NCI-H1930 (cell line): ENCODE measurements around the gene ECHDC3.
"Not testable (repeated sequence)": the region's sequence is repeated elsewhere in the genome, so short reads cannot be mapped to it uniquely, and the experiment has no call there.

Source experiments
- DNase-seq, 2 experiments: peaks; one replicate each; lab custom pipeline; 2025; lab: John Stamatoyannopoulos, UW

Gene ECHDC3

GRCh38 chr10:11716686-11717085 lies 25.5 kb upstream of the ECHDC3 start:
- DNase-seq = no peak

- DNase-seq = no peak
These were observed 22.5 kb upstream of the ECHDC3 start for GRCh38 chr10:11719496-11720259.

- DNase-seq = no peak
These were observed 21.9 kb upstream of the ECHDC3 start for GRCh38 chr10:11720260-11720741.

GRCh38 chr10:11721806-11722205 lies 20.4 kb upstream of the ECHDC3 start:
- DNase-seq = no peak

GRCh38 chr10:11723359-11723758 lies 18.8 kb upstream of the ECHDC3 start:
- no peak for DNase-seq

- DNase-seq = no peak
These were observed 17.0 kb upstream of the ECHDC3 start for GRCh38 chr10:11724938-11725776.

GRCh38 chr10:11725912-11726311 lies 16.3 kb upstream of the ECHDC3 start:
- no peak for DNase-seq

- DNase-seq = no peak
These were observed 14.6 kb upstream of the ECHDC3 start for GRCh38 chr10:11727563-11727962.

- no peak for DNase-seq
These were observed 13.8 kb upstream of the ECHDC3 start for GRCh38 chr10:11728353-11728752.

- no peak for DNase-seq
These were observed 12.3 kb upstream of the ECHDC3 start for GRCh38 chr10:11729790-11730315.

- no peak for DNase-seq
These were observed 11.4 kb upstream of the ECHDC3 start for GRCh38 chr10:11730779-11731178.

GRCh38 chr10:11736767-11737166 lies 5.4 kb upstream of the ECHDC3 start:
- DNase-seq = not testable (repeated sequence)

- DNase-seq = not testable (repeated sequence)
These were observed 4.7 kb upstream of the ECHDC3 start for GRCh38 chr10:11737258-11738032.

- no peak for DNase-seq
These were observed 1.3 kb upstream of the ECHDC3 start for GRCh38 chr10:11740907-11741306.

GRCh38 chr10:11741608-11742007 lies 574 bp upstream of the ECHDC3 start:
- no peak for DNase-seq

- DNase-seq = no peak
These were observed 657 bp downstream of the ECHDC3 start for GRCh38 chr10:11742779-11743298.

GRCh38 chr10:11743461-11744338 lies 1.5 kb downstream of the ECHDC3 start:
- DNase-seq = no peak

GRCh38 chr10:11745045-11745444 lies 2.9 kb downstream of the ECHDC3 start:
- no peak for DNase-seq

- DNase-seq = no peak
These were observed 4.8 kb downstream of the ECHDC3 start for GRCh38 chr10:11746883-11747539.

- DNase-seq = no peak
These were observed 6.7 kb downstream of the ECHDC3 start for GRCh38 chr10:11748866-11749265.
